Glutamatergic neuron (in vitro differentiated cells): ENCODE measurements around the gene DPEP2. TPM values are rescaled to one million over a fixed set of nuclear protein-coding genes. Genes with fewer than 3 reads are reported as not detected.
A peak's percentile ranks its signal among the peaks of the same experiment; 100 is the strongest.

Experiments used
- DNase-seq: peaks from one replicate; pipeline ENCODE4 v3.0.0; 2022
- H3K27ac Mint-ChIP-seq: one replicate; pipeline ENCODE4 v1.8.0; 2020; ENCODE audit warnings: mild to moderate bottlenecking, mixed read lengths, inconsistent platforms; ENCODE audit not compliant: unreplicated experiment
- H3K27me3 Mint-ChIP-seq: one replicate; pipeline ENCODE4 v1.8.0; 2020; ENCODE audit warnings: mild to moderate bottlenecking, moderate library complexity, mixed read lengths, inconsistent platforms; ENCODE audit not compliant: unreplicated experiment
- H3K36me3 Mint-ChIP-seq: one replicate; pipeline ENCODE4 v1.8.0; 2020; ENCODE audit warnings: mild to moderate bottlenecking, mixed read lengths, inconsistent platforms; ENCODE audit not compliant: unreplicated experiment
- H3K4me1 Mint-ChIP-seq: one replicate; pipeline ENCODE4 v1.8.0; 2020; ENCODE audit warnings: mild to moderate bottlenecking, low read depth, mixed read lengths, inconsistent platforms; ENCODE audit not compliant: unreplicated experiment
- H3K4me3 Mint-ChIP-seq: one replicate; pipeline ENCODE4 v1.8.0; 2020; ENCODE audit warnings: mild to moderate bottlenecking, mixed read lengths, inconsistent platforms; ENCODE audit not compliant: unreplicated experiment
- H3K9me3 Mint-ChIP-seq: one replicate; pipeline ENCODE4 v1.8.0; 2020; ENCODE audit warnings: mild to moderate bottlenecking, moderate library complexity, mixed read lengths, inconsistent platforms; ENCODE audit not compliant: unreplicated experiment
- CTCF ChIP-seq: fragments of 200-600 bp; sonication (generic); IDR thresholded peaks from one replicate; pipeline ENCODE4 v1.5.0; 2021; ENCODE audit not compliant: partially characterized antibody, unreplicated experiment
- total RNA-seq: library from RNA; stranded (reverse); fragmentation: NEBNext Ultra II Directional; extraction: Animal tissue kit (Norgen Biotek cat#: 25700); gene quantifications from one replicate; pipeline ENCODE4 v1.2.1, GENCODE V29; 2021; ENCODE audit not compliant: unreplicated experiment

The DPEP2 gene
- total RNA-seq, 1 donor from 2014 or later, result not detected

DNA sequence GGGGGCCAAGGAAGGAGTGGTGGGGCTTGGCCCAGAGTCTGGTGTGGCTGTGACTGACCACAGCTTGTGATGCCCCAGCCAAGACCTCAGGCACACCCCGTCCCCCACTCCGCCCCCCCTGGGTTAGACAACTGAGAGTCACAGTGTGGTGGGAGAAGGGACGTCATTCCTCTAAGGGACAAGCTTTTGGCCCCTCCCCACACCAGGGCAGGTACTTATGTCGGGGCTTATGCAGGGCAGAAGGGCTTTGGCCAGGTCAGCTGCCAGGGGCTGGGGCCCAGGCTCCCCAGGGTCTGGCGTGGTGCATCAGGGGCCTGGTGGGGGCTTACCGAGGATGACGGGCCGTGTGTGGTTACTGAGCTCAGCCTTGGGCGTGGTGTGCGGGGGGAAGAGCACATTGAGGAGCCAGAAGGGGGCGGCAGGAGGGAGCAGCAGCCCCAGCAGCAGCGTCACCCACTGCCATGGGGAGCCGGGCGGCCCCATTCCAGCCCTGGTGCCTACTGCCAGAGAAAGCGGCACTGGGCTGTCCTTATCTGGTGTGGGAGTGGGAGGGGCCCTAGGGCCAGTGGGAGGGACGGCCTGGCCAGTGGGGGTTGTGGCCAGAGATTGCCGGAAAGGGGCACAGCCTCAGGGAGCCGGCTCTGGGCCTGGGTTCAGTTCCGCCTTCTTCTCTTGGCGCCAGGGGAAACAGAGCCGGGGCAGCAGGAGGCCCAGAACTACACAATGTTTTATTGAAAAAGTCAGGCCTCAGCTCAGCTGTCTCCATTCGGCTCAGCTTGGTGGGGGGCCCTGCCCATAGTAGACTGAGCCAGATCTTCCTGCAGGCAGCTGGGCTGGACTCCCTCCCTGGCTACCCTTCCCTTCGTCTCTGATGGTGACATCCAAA, 55.4 kb downstream of the DPEP2 start, which contains the start of gene LCAT:
TSS of gene LCAT (minus strand) at position 502 of the 886 bp plus-strand sequence. CDS start at position 483, 19 bp downstream.
- Mint-ChIP-seq H3K27me3 (peaks cover 6% of the 10 kb centered on the region), H3K4me1 (no peaks in the 10 kb centered on the region), H3K27ac (no peak within 1 kb of the TSS), H3K36me3 (no peaks in the 10 kb centered on the region), H3K9me3 (no peaks in the 10 kb centered on the region), H3K4me3 (no peak within 1 kb of the TSS)
- no peak for DNase-seq
- no peak for TF ChIP-seq CTCF

DNA sequence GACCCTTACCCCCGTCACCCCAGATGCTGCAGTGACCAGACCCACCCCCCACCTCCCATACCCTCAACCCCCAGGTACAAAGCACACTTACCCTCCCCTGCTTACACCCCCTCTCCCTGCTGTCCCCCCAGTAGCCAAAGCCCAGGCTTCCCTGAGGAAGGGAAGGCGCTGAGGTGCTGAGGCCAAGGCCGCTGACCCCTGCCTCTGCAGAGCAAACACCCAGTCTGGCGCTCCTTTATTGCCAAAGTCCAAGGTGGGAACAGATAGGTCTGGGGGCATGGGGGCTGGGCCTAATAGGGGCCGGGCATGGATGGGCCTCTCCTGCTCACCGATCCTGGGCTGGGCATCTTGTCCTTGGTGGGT, 56.0 kb downstream of the DPEP2 start:
- Mint-ChIP-seq H3K27me3 (peaks cover 5% of the 10 kb centered on the region), H3K4me1 (no peaks in the 10 kb centered on the region), H3K27ac (no peak overlapping the region), H3K4me3 (no peak overlapping the region), H3K9me3 (no peaks in the 10 kb centered on the region), H3K36me3 (no peaks in the 10 kb centered on the region)
- no peak for TF ChIP-seq CTCF
- DNase-seq, result no peak

- Mint-ChIP-seq H3K27me3 (peaks cover 2% of the 10 kb centered on the region), H3K36me3 (no peaks in the 10 kb centered on the region), H3K4me3 (no peak overlapping the region), H3K27ac (no peak overlapping the region), H3K4me1 (no peaks in the 10 kb centered on the region), H3K9me3 (no peaks in the 10 kb centered on the region)
- TF ChIP-seq CTCF, result no peak
- DNase-seq, result no peak
Observed at GRCh38 chr16:67942510-67943255, 56.6 kb downstream of the DPEP2 start.

GRCh38 chr16:67942200-67942509, 57.1 kb downstream of the DPEP2 start:
- peaks cover 2% of the 10 kb centered on the region for H3K27me3 Mint-ChIP-seq
- DNase-seq, result peak; percentile 67
- H3K36me3 Mint-ChIP-seq, result no peaks in the 10 kb centered on the region
- H3K9me3 Mint-ChIP-seq, result peaks cover 2% of the 10 kb centered on the region
- peaks cover under 1% of the 10 kb centered on the region for H3K4me1 Mint-ChIP-seq
- peak; percentile 67 for TF ChIP-seq CTCF
- no peak overlapping the region for H3K4me3 Mint-ChIP-seq
- H3K27ac Mint-ChIP-seq, result no peak overlapping the region
